Tibial artery (tissue), 4 donors: ENCODE measurements around the gene NPAS3.

Experiments
- DNase-seq, 2 donors: peaks; one replicate each; pipeline ENCODE4 v3.0.0-alpha.2; 2019
- H3K27ac ChIP-seq, 2 donors: fragments of 200-600 bp; sonication (generic) in 1 of 2; 1 replicate in 1 of 2; 2 replicates in 1 of 2; pipeline ENCODE4 v1.5.1; 2018 to 2019; ENCODE audit warnings: mild to moderate bottlenecking in 1 of 2
- H3K27me3 ChIP-seq, 2 donors: fragments of 200-600 bp; sonication (generic) in 1 of 2; one replicate each; pipeline versions ENCODE4 v1.5.1 to v1.6.0; 2016 to 2019
- H3K36me3 ChIP-seq, 3 donors: fragments of 200-600 bp; sonication (generic) in 2 of 3; one replicate each; pipeline ENCODE4 v1.5.1; 2016 to 2019; ENCODE audit warnings: mild to moderate bottlenecking in 2 of 3
- H3K4me1 ChIP-seq, 4 donors: fragments of 200-600 bp; sonication (generic) in 2 of 4; 1 replicate in 3 of 4; 2 replicates in 1 of 4; pipeline ENCODE4 v1.5.1; 2016 to 2019
- H3K4me3 ChIP-seq, 2 donors: fragments of 200-600 bp; sonication (generic) in 1 of 2; 1 replicate in 1 of 2; 2 replicates in 1 of 2; pipeline ENCODE4 v1.5.1; 2018 to 2019; ENCODE audit warnings: mild to moderate bottlenecking in 2 of 2
- H3K9me3 ChIP-seq, 3 donors: fragments of 200-600 bp; sonication (generic) in 1 of 3; one replicate each; pipeline ENCODE4 v1.5.1; 2016 to 2019
- intact Hi-C: fragments of 100-400 bp; cut with DNase I; formaldehyde crosslinking; loops from one replicate; pipeline ENCODE4 v1.15.0; 2023; ENCODE audit warnings: low total_unique reads
- TF ChIP-seq, protein P1 (sequence below), 2 experiments: fragments of 200-600 bp in 1 of 2; fragments of 450-650 bp in 1 of 2; IDR thresholded peaks; one replicate each; pipeline ENCODE4 v1.5.1; 2017 to 2019; ENCODE audit warnings: antibody characterized with exemption in 2 of 2, mild to moderate bottlenecking in 1 of 2, moderate library complexity in 1 of 2

NPAS3 gene

GRCh38 chr14:33606591-33606990 is 667.9 kb downstream of the NPAS3 start:
- H3K4me3 ChIP-seq = no peak overlapping the region
- no peaks in the 10 kb centered on the region for H3K36me3 ChIP-seq
- TF ChIP-seq, protein P1, sequence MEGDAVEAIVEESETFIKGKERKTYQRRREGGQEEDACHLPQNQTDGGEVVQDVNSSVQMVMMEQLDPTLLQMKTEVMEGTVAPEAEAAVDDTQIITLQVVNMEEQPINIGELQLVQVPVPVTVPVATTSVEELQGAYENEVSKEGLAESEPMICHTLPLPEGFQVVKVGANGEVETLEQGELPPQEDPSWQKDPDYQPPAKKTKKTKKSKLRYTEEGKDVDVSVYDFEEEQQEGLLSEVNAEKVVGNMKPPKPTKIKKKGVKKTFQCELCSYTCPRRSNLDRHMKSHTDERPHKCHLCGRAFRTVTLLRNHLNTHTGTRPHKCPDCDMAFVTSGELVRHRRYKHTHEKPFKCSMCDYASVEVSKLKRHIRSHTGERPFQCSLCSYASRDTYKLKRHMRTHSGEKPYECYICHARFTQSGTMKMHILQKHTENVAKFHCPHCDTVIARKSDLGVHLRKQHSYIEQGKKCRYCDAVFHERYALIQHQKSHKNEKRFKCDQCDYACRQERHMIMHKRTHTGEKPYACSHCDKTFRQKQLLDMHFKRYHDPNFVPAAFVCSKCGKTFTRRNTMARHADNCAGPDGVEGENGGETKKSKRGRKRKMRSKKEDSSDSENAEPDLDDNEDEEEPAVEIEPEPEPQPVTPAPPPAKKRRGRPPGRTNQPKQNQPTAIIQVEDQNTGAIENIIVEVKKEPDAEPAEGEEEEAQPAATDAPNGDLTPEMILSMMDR (IDR thresholded peaks at IDR 0.05) = no peak

DNA sequence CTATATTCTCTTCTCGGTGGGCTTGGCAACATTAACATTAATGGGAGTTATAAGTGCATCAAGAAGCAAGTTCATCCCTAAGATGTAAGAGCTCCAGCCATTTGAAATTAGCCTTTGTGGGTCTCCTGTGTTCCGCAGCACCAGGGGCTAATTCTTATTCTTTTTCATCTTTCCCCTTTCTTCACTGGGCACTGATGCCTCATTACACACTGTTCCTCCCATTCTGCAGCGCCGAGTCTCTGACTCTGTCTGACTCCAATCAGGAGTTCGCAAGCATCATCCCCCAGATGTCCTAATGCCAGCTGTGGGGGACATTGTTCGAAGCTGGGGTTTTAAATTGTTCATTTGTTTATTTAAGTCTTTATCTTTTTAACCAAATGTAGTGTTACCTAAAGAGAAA is 670.9 kb downstream of the NPAS3 start:
- H3K4me3 ChIP-seq = no peak overlapping the region
- H3K4me1 ChIP-seq = no peaks in the 10 kb centered on the region
- no peaks in the 10 kb centered on the region for H3K9me3 ChIP-seq
- no peak for DNase-seq
- no peaks in the 10 kb centered on the region for H3K36me3 ChIP-seq
- intact Hi-C loops = no loop called here
- no peak overlapping the region for H3K27ac ChIP-seq
- H3K27me3 ChIP-seq = no peaks in the 10 kb centered on the region
- TF ChIP-seq, protein P1 (IDR thresholded peaks at IDR 0.05) = no peak

More at GRCh38 chr14:33606591-33606990, 667.9 kb downstream of the NPAS3 start:
- no peak for DNase-seq
- no peaks in the 10 kb centered on the region for H3K9me3 ChIP-seq
- no peaks in the 10 kb centered on the region for H3K4me1 ChIP-seq
- no peak overlapping the region for H3K27ac ChIP-seq
- intact Hi-C loops = no loop called here
- no peaks in the 10 kb centered on the region for H3K27me3 ChIP-seq

DNA sequence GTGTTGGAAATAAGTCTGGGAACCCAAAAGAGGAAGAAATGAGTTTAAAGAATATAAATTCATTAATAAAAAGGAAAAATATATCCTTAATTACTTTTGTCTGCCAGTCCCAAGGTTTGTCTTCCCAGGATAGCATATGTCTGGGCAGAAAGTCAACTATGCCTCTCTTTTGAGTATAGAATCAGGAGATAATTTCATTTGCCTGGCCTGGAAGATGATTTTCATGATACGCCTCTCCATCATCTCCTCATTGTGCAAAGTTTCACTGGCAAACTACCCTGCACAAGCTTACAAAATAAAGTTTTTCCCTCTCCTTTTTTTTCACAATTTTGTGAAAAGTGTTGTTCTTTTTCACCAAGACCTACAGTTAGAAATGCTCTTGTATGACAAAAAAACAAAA is 671.4 kb downstream of the NPAS3 start:
- TF ChIP-seq, protein P1 (IDR thresholded peaks at IDR 0.05) = no peak
- DNase-seq = no peak

GRCh38 chr14:33611405-33612196 is 672.9 kb downstream of the NPAS3 start:
- H3K27ac ChIP-seq = no peak overlapping the region
- intact Hi-C loops = no loop called here
- H3K36me3 ChIP-seq = no peaks in the 10 kb centered on the region
- no peak overlapping the region for H3K4me3 ChIP-seq
- DNase-seq = no peak
- H3K9me3 ChIP-seq = no peaks in the 10 kb centered on the region
- no peaks in the 10 kb centered on the region for H3K4me1 ChIP-seq
- no peaks in the 10 kb centered on the region for H3K27me3 ChIP-seq
- TF ChIP-seq, protein P1 (IDR thresholded peaks at IDR 0.05) = no peak

More for the DNA sequence above, 671.4 kb downstream of the NPAS3 start:
- Histone ChIP-seq H3K27me3 (no peaks in the 10 kb centered on the region), H3K27ac (no peak overlapping the region), H3K4me3 (no peak overlapping the region), H3K9me3 (no peaks in the 10 kb centered on the region), H3K36me3 (no peaks in the 10 kb centered on the region), H3K4me1 (no peaks in the 10 kb centered on the region)
- intact Hi-C loops = no loop called here

DNA sequence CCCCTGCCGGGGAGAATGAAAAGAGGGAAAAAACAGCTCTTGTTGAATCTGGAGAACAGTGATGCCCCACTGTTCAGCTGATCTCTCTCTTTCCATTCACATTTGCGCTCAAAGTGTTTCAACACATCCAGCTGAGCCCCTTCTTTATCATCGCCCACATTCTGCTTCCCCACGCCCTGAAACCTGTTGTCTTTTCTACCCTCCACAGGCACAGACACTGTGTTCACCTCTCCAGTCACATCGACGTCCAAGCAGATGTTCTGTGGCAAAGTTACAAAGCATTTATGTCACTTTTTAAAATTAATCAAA is 673.5 kb downstream of the NPAS3 start:
- TF ChIP-seq, protein P1 (IDR thresholded peaks at IDR 0.05) = no peak
- Histone ChIP-seq H3K4me3 (no peak overlapping the region), H3K4me1 (no peaks in the 10 kb centered on the region), H3K27ac (no peak overlapping the region), H3K27me3 (no peaks in the 10 kb centered on the region), H3K36me3 (no peaks in the 10 kb centered on the region), H3K9me3 (no peaks in the 10 kb centered on the region)
- intact Hi-C loops = no loop called here
- DNase-seq = no peak
